GM19397 (cell line): ENCODE results near the gene HSBP1L1.

Experiments used
- ATAC-seq: cut with Tn5 transposase; IDR thresholded peaks from one replicate; pipeline ENCODE4 v1.9.1; 2021; ENCODE audit warnings: mild to moderate bottlenecking, moderate library complexity; ENCODE audit not compliant: unreplicated experiment

Gene HSBP1L1

DNA sequence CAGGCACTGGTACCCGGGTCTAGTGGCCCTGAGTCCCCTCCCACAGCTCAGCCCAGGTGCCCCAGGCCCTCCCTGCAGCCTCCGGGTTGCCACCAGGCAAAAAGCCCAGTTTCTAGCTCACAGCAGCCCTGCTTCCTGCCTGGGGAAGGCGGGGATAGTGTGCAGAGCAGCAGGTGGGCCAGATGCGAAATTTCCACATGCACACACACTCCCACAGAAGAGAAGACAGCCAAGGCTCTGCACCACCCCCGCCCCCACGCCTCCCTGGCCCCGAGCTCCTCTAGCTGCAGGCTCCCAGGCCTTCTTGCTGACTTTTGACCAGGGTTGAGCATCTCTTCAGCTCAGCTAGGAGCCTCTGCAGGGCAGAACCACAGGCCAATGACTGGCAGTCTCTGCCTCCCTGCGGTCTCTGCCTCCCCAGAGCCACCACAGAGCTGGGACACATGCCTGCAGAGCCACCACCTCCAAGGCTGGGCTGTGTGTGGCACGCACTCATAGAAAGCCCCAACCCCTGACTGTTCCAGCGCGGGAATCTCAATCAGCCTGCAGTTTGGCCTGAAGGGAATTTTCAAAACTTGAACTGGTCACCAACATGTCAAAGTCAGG lies 20.2 kb upstream of the HSBP1L1 start:
- ATAC-seq = no peak

DNA sequence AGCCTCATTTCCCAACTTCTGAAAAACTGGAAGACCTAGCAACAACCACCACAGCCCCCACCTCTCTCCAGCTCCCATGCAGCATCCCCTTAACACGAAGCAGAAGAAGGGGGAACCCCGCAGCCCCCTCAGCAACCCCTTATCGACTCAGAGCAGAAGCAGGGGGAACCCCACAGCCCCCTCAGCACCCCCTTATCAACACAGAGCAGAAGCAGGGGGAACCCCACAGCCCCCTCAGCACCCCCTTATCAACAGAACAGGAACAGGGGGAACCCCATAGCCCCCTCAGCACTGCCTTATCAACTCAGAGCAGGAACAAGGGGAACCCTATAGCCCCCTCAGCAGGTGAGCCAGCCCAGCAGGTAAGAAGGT lies 19.7 kb upstream of the HSBP1L1 start:
- ATAC-seq = no peak

DNA sequence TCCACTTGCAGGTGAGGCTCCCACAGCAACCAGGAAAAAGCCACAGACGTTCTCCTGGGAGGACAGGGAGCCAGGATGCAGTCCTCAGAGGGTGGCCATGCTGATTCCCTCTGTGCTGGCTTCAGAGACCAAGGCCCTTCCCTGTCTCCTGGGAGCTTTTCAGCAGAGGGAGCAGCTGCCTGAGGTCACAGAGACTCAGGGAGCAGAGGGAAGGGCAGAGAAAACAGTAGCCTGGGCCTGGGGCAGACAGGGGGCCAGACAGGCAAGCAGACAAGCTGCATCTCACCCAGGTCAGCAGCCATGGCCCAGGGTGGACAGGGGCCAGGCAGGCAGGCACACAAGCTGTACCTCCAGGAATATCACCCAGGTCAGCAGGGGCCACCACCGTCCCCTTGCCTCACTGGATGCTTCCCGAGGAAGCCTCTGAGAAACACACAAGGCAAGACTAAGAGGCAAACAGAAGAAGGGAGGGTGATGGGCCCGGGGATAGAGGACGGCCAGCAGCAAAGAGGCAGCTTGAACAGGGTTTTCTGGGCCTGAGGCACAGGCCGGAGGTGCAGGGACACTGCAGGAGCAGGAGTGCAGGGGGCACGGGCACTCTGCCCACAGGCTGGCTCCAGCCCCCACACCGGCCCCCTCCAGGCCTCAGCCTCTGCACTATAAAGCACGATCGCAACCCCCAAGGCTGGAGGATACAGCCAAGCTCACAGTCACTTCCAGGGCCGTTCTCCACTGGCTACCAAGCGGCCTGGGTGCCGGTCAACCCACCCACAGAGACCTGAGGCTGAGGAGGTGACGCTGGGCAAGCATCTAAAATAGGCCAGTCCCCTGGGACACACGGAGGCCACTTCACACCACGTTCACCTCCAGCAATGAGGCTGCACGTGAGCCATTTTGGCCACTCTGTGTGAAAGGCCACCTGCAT lies 19.1 kb upstream of the HSBP1L1 start:
- no peak for ATAC-seq

DNA sequence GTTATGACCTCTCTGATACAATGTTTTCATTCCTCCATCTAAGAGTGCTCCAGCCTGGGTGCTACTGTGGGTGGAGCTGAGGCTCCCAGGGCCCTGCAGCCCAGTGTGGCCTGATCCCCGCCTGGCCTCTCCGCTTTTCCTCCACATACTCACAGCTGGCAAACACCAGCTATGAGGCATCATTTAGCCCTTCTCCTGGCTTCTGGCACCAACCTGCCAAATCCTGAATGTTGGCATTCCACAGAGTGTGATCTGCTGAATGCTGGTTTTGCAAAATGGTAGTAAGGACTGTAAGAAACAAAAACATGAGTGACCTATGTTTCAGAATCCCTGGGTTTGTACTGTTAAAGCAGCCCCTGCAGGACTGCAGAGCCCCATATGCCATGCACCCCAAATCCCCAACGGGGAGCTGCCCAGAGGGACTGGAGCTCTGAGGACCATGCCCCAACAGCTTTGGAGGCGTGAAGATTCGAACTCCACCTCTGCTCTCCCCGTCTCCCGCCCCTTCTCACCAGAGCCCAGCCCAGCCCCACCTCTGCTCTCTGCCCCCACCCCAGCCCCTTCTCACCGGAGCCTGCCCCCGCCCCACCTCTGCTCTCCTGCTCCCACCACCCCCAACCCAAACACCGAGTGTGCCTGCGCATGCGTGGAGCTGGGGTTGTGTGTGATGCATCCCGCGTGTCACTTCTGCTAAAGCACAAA lies 17.2 kb upstream of the HSBP1L1 start:
- ATAC-seq = no peak

DNA sequence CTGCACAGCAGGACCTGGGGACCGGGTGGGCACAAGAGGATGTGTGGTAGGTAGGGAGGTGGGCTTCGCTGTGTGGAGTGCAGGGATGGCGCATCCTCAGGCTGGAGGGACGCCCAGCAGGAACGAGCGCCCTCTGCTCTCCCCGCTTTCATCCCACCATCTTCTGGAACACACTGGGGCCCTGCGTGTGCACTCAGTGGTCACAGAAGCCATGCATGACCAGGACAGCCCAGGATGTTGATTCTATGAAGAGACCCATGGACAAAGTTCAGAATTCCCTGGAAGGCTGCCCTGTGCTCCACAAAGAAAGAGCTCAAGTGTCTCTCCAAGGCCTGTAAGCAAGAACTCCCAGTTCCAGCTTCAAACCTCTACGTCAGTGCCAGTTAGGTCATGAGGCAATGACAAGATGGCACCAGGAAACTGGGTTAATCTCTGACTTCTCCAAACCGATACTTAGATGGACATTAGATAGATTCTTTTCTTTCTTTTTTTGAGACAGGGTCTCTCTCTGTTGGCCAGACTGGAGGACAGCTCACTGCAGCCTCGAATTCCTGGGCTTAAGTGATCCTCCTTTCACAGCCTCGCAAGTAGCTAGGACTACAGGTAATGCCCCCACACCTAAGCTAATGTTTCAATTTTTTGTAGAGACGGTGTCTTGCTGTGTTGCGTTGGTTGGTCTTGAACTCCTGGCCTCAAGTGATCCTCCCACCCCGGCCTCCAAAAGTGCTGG lies 16.4 kb upstream of the HSBP1L1 start:
- ATAC-seq = no peak

DNA sequence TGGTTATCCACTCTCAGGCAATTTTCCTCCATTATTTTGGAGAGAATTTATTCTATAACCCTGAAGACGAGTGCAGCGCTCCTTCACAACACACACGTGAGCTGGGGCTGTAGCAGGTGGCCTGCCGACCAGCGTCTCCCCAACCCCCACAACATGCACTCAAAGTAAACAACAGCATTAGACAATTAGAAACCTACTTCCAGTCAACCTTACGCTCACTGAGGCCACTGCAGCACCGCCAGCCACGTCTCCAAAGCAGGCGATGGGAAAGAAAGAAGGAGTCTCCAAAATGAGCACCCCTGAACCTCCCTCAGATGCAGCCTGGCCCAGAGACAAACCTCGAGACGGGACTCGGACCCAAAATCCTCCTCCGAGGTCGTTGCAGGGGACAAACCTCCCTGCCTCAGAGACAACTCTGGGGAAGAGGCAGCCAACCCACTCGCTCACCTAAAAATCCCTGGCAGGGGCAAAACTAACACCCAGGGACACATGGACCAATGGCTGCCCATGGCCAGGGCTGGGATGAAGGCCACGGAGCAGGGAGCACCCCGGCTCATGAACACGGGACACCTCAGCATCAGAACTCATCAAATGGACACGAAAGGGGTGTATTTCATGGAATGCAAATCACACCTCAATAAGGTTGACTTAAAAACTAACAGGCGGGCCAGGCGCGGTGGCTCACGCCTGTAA lies 15.6 kb upstream of the HSBP1L1 start:
- no peak for ATAC-seq

DNA sequence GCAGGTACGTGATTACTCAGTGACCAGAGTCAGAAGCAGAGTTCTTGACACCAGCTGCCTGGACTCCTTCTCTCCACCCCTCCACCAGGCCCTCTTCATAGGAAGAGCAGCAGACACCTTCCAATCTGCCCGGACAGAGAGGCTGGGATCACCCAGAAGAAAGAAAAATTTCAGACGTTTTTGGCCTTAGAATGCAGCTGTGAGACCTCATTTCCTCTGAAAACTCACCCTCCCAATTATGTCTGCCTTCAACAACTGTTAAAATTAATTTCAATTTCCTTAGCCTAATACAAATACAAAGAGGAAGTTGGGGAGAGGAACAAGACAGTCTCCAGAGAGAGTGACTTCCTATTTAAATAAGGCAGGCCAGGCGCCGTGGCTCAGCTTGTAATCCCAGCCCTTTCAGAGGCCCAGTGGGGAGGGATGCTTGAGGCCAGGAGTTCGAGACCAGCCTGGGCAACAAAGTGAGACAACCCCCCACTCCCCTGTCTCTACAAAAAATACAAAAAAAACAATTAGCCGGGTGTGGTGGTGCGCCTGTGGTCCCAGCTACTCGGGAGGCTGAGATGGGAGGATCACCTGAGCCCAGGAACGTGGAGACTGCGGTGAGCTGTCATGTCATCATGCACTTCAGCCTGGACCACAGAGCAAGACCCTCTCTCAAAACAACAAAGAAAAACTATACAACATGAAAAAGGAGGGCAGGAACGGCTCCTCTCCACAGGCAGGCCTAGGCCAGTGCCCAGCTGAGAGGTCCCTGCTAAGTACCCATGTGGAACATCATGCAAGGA lies 14.6 kb upstream of the HSBP1L1 start:
- no peak for ATAC-seq

DNA sequence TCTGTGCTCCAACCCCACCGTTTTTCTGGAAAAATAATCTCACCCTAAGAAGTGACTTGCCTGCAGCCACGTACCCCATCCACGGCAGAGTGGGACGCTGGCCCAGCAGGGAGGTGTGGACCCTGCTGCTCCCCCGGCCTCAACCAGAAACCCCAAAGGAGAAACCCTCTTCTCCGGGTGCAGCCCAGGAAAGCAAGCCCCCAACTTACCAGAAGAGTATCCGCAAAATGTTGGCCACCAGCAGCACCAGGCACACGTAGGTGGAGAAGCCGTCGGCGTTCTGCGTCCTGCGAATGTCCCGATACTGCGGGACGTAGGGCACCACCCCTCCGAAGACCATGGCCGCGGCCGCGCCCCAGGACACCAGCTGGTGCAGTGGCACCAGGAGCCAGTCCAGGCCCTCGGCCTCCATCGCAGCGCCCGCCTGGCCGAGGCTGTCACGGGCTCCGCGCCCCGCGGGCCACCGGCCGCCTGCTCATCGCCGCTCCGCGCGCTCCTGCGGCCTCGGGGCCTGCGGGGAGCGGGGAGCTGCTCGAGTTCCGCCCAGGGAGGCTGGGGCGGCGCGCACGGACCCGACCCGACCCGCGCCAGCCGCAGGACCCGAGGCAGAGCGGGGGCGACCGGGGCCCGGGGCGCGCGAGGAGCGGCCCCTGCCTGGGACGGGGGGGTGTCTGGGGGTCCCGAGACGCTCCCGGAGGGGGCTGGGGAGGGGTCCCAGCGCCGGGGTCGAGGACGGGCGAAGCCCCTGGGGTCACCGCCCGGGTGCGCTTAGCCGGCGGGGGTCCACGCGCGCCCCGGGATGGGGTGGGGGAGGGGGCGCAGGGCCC lies 13.7 kb upstream of the HSBP1L1 start:
- ATAC-seq = peak; percentile 31

DNA sequence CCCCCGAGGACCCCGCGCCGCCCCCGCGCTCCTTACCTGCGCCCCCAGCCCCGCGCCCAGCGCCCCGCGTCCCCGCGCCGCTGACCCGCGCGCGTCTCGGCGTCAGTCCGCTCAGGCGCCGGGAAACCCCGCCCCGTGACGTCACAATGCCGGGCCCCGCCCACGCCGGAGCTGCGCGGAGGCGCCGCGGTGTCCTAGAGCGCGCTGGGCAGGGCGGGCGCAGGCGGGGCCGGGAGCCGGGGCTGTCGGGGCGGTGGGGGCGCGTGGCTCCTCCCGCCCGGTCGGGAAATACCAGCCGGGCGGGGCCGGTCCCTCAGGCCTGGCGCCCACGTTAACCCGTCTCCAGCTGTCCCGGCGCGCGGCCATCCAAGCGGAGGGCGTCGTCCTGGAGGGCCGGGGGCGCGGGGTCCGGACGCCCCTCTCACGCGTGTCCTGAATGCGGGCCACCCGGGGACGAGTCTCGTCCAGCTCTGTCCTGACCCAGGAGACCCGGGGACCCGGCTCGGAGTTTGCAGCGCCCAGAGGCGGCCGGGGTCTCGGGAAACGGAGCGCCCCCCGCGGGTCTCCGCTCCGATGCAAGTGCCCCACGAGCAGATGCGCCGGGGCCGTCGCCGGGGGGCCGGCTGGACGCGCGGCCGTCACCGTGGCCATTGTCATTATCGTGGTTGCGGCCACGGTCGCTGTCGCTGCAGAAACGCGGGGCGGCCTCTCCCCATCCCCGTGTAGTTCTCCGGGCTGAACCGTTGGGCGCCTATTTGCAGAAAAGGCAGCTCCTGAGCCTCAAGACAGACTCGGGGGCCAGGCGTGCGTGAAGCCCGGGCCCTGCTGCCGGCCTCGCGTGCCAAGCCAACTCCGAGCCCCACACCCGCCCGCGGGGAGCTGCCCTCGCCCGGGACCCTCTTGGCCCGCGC lies 12.6 kb upstream of the HSBP1L1 start, which contains the start of gene SLC66A2:
Gene SLC66A2 (minus strand): TSS at position 109 of the 911 bp plus-strand sequence. CDS start 727 bp downstream, outside the sequence.
- ATAC-seq = peak; percentile 89

DNA sequence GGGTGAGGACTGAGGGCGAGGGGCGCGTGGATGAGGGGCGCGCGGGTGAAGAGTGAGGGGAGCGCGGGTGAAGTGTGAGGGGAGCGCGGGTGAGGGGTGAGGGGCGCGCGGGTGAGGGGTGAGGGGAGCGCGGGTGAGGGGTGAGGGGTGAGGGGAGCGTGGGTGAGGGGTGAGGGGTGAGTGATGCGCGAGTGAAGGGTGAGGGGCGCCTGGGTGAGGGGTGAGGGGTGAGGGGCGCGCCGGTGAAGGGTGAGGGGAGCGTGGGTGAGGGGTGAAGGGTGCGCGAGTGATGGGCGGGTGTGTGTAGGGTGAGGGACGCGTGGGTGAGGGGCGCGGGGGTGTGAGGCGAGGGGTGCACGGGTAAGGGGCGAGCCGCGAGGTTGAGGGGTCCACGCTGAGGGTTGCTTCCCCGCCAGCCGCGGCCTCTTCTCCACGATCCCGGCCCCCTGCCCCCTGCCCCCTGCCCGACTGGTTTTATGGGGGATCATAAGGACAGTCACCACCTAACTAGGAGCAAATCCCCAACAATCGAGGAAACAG lies 11.9 kb upstream of the HSBP1L1 start:
- ATAC-seq = no peak

DNA sequence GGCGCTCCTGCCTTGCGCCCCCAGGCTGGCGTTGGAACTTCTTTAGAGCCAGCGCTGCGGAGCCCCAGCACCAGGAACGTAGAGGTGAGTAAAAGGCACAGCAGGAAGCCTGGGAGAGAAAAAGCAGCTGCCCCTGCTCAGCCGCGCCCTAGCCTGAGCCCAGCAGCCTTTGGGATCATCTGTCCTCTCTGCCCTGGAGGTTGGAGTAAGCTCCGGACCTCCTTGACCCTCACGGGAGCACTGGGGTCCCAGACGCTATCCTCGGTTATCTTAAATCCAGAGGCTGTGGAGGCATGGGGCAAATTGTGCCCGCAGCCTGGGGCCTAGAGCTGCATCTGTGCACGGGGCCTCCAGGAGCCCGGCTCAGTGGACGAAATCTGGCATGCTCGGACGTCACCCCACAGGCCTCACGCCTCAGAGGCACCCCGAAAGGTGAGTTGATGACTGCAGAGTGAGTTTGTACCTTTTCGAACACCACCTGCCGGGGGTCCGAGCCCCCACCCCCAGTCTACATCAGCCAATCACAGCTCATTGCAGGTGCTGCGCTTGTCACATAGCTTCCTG lies 11.4 kb upstream of the HSBP1L1 start:
- no peak for ATAC-seq

DNA sequence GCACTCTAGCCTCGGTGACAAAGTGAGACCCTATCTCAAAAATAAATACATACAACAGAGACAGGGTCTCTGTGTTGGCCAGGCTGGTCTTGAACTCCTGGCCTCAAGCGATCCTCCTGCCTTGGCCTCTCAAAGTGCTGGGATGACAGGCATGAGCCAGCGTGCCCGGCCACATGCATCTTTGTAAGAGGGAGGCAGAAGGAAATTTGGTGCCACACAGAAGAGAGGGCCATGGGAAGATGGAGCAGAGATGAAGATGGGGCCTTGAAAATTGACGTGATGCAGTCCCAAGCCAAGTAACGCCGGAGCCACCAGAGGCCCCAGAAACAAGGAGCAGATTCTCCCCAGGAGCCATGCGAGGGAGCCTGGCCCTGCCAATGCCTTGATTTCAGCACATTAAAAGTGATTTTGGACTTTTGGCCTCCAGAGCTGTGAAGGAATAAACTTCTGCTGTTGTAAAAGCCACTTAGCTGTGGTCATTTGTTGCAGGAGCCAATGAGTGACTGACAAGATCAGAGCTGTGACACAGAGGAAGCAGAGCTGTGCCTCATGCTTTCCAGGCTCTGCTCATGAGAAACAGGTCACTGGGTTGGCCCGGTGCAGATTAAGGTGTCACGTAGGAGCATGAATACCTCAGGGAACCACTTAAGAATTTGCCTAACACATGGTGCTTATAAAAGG lies 10.3 kb upstream of the HSBP1L1 start:
- no peak for ATAC-seq

DNA sequence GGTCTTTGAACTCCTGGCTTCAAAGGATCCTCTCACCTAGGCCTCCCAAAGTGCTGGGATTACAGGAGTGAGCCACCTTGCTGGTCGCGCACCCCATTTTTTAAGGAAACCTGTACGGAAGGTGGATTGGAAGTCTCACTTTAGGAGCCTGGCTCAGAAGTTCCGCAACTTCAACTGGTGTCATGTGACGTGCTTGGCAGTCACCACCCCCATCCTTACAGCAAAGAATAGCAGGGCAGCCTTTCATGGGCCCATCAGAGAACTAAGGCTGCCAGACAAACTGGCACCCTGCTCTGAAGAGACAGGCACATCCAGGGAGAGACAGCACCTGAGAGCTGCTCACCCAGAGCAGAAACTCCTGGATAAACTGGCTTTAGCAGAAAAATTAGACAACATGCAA lies 9.7 kb upstream of the HSBP1L1 start:
- no peak for ATAC-seq

DNA sequence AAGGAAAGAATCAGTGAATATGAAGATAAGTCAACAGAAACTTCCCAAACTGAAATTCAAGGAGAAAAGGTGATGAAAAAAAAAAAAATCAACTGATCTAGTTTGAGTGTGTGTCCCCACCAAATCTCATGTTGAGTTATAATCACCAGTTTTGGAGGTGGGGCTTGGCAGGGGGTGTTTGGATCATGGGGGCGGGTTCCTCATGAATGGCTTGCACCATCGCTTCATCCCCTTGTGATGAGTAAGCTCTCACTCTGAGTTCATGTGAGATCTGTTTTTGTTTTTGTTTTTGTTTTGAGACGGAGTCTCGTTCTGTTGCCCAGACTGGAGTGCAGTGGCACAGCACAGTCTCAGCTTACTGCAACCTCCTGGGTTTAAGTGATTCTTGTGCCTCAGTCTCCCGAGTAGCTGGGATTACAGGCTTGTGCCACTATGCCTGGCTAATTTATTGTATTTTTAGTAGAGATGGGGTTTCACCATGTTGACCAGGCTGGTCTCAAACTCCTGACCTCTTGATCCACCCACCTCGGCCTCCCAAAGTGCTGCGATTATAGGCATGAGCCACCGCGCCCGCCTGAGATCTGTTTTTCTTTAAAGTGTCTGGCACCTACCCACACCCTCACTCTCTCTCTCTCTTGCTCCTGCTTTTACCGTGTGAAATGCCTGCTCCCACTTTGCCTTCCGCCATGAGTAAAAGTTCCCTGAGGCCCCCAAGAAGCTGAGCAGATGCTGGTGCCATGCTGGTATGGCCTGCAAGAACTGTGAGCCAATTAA lies 9.0 kb upstream of the HSBP1L1 start:
- ATAC-seq = no peak

DNA sequence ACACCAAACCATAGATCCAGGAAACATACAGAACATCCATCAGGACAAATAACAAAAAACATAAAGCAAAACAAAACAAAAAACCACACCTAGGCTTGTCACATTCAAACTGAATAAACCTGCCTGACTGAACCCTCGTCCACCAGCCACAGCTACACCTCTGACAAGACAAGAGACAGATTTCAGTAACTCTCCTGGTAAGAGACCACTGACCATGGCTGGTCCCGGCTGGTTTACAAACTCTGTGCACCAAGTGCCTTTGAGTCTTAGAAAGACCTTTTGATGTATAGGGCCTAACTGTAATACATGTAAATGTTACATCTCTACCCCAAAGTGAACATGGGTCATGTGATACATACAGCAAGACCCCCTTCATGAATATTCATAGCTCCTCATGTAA lies 8.2 kb upstream of the HSBP1L1 start:
- no peak for ATAC-seq

DNA sequence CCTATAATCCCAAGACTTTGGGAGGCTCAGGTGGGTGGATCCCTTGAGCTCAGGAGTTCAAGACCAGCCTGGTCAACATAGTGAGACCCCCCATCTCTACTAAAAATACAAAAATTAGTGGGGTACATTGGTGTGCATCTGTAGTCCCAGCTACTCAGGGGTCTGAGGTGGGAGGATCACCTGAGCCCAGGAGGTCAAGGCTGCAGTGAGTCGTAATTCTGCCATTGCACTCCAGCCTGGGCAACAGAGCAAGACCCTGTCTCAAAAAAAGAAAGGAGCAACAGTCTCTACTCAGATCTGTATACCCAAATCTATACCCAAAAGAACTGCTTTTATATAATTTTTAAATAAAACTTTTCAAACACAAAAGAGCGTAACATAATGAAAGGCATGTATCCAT lies 5.5 kb upstream of the HSBP1L1 start:
- no peak for ATAC-seq
